SK-N-SH treated with all-trans-retinoic acid at 6 μM for 48 hours (cell line): ENCODE data around the gene MYT1.

Experiments used
- ISL1 ChIP-seq: fragments of 250-450 bp; sonication (Bioruptor Pico); IDR thresholded peaks from 2 replicates; pipeline ENCODE4 v2.1.2; 2022; ENCODE audit warnings: mild to moderate bottlenecking, moderate library complexity
- ZC3H10 ChIP-seq: fragments of 250-450 bp; sonication (Bioruptor Pico); IDR thresholded peaks from 2 replicates; pipeline ENCODE4 v1.5.1; 2021; ENCODE audit warnings: mild to moderate bottlenecking, moderate library complexity
- ZFP3 ChIP-seq: fragments of 250-450 bp; sonication (Bioruptor Pico); IDR thresholded peaks from 2 replicates; pipeline ENCODE4 v1.5.0; 2020; ENCODE audit warnings: mild to moderate bottlenecking, moderate library complexity
- TF ChIP-seq, protein P1 (sequence below): fragments of 250-450 bp; sonication (Bioruptor Pico); IDR thresholded peaks from 2 replicates; pipeline ENCODE4 v1.5.1; 2020; ENCODE audit warnings: low read depth, mild to moderate bottlenecking, moderate library complexity

DNA sequence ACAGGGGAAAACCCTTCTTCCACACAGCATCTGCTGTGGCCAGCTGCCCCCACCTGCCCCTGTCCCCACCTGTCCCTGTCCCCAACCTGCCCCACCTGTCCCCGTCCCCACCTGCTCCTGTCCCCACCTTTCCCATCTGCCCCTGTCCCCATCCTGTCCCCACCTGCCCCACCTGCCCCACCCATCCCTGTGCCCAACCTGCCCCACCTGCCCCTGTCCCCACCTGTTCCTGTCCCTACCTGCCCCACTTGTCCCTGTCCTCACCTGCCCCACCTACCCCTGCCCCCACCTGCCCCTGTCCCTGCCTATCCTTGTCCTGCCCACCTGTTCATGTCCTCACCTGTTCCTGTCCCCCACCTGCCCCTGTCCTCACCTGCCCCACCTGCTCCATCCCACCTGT is 6.4 kb upstream of the MYT1 start:
- TF ChIP-seq ZC3H10 (CRISPR knock-in tag) = no peak
- TF ChIP-seq, protein P1, sequence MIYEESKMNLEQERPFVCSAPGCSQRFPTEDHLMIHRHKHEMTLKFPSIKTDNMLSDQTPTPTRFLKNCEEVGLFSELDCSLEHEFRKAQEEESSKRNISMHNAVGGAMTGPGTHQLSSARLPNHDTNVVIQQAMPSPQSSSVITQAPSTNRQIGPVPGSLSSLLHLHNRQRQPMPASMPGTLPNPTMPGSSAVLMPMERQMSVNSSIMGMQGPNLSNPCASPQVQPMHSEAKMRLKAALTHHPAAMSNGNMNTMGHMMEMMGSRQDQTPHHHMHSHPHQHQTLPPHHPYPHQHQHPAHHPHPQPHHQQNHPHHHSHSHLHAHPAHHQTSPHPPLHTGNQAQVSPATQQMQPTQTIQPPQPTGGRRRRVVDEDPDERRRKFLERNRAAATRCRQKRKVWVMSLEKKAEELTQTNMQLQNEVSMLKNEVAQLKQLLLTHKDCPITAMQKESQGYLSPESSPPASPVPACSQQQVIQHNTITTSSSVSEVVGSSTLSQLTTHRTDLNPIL (CRISPR knock-in tag) = no peak
- no peak for TF ChIP-seq ISL1 (CRISPR knock-in tag)
- TF ChIP-seq ZFP3 (CRISPR knock-in tag) = no peak
